ENCODE results near the gene MRGPRG. TPM values are rescaled to one million over a fixed set of nuclear protein-coding genes. Genes with fewer than 3 reads are reported as not detected.

Gene MRGPRG
- total and polyA plus RNA-seq, 2 of the 4 experiments (the other 2 are of a cell fraction) = not detected

DNA sequence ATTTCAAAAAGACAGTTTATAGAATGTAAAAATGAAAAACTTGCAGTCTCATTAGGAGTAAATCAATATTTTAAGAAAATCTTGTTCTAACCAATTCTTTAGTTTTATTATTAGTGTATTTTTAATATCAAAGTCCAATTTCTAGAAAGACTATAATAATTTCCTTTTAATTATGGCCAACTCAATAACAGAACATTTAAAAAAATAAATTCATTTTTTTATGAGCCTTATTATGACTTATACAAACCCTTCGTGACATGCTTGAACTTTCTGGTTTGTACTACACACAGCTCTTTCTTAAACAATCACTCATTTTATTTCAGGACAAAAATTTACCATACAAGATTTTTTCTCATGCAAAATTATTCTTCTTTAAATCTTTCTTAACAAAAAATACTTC, 25.3 kb upstream of the MRGPRG start:
- Histone ChIP-seq H2BK15ac (ENCODE audit: low read depth, low read length) (no peak overlapping the region), H3K4me3 (ENCODE audit: insufficient read depth, low read depth, low read length) (no peak overlapping the region), H2AFZ (replicated peaks; ENCODE audit: low read length, poor library complexity) (no peak overlapping the region), H4K91ac (ENCODE audit: insufficient read depth, low read depth, low read length) (no peak overlapping the region), H3K4ac (ENCODE audit: low read depth, low read length) (no peak overlapping the region), H2BK5ac (ENCODE audit: low read depth, low read length, poor library complexity, severe bottlenecking) (no peak overlapping the region), H3K9ac (ENCODE audit: low read depth, low read length) (no peak overlapping the region), H3K56ac (ENCODE audit: extremely low read depth, insufficient read depth, low read length) (no peak overlapping the region), H4K8ac (ENCODE audit: low read depth in 2 of 2, low read length in 2 of 2) (no peak overlapping the region), H2AK5ac (ENCODE audit: low read depth, low read length) (no peak overlapping the region), H3K36me3 (ENCODE audit: control insufficient read depth, insufficient read depth, low read length) (no peaks in the 10 kb centered on the region), H4K20me1 (ENCODE audit: insufficient read depth, low read length) (no peaks in the 10 kb centered on the region), H3K9me1 (ENCODE audit: insufficient read depth, low read length) (no peaks in the 10 kb centered on the region), H3K4me2 (ENCODE audit: low read depth, low read length) (no peak overlapping the region), H3K27ac (ENCODE audit: insufficient read depth, low read length) (no peak overlapping the region), H3K9me3 (ENCODE audit: control insufficient read depth, insufficient read depth, low read length) (peaks cover 3% of the 10 kb centered on the region; the same call in 1 of the 2 replicates), H2BK20ac (ENCODE audit: low read depth, low read length) (no peak overlapping the region), H3K18ac (ENCODE audit: low read depth, low read length) (no peak overlapping the region), H3K79me1 (ENCODE audit: low read depth in 1 of 2, low read length in 2 of 2) (no peaks in the 10 kb centered on the region), H2AK9ac (replicated peaks; ENCODE audit: low read depth, low read length, poor library complexity) (no peak overlapping the region), H3K27me3 (ENCODE audit: control insufficient read depth, insufficient read depth, low read length) (peaks cover 10% of the 10 kb centered on the region), H2BK120ac (ENCODE audit: low read depth, low read length) (no peak overlapping the region), H3K14ac (replicated peaks; ENCODE audit: low read depth, low read length) (no peak overlapping the region), H3K4me1 (ENCODE audit: control insufficient read depth, insufficient read depth, low read length) (no peaks in the 10 kb centered on the region), H4K5ac (ENCODE audit: low read depth, low read length) (no peak overlapping the region), H3K23ac (ENCODE audit: low read depth, low read length) (no peak overlapping the region)
- CTCF ChIA-PET = interaction anchor here (0.8 kb wide), 1 partner anchor 28 kb away, joined by 4 read pairs; no protein-coding TSS in a partner anchor
- 14% methylated on average over 1 of the region's 1 CpG; no CpG with 5 or more reads in 1 of the 2 experiments for WGBS, 2 experiments (ENCODE audit: extremely low coverage in 2 of 2, insufficient read length in 1 of 2)
- no peak for DNase-seq
- no peak for TF ChIP-seq RAD21 (IDR thresholded peaks at IDR 0.05; ENCODE audit: low read length)
- no peak for TF ChIP-seq USF2 (IDR thresholded peaks at IDR 0.05; ENCODE audit: low read depth, low read length)
- TF ChIP-seq RCOR1 (IDR thresholded peaks at IDR 0.05; ENCODE audit: insufficient replicate concordance, low read length) = no peak
- TF ChIP-seq POLR2A (IDR thresholded peaks at IDR 0.05; ENCODE audit: low read depth, low read length) = no peak
- no peak for TF ChIP-seq MXI1 (IDR thresholded peaks at IDR 0.05; ENCODE audit: borderline replicate concordance, low read depth, low read length)
- ATAC-seq (ENCODE audit: low read depth) = no peak
- intact Hi-C loops (cut with micrococcal nuclease) = no loop called here
- dilution Hi-C loops (cut with HindIII; ENCODE audit: low sequenced_read_pairs, unreplicated experiment) = no loop called here
- in situ Hi-C loops (cut with MboI; ENCODE audit: low sequenced_read_pairs) = no loop called here
- BruUV-seq (replicated peaks) = no TSS peak
- POLR2A ChIA-PET (ENCODE audit: unreplicated experiment) = interaction anchor here (0.7 kb wide), 1 partner anchor 13 kb away, joined by 3 read pairs; no protein-coding TSS in a partner anchor

Measured in IMR-90 (cell line).